ENCODE data around the gene LCLAT1.

The LCLAT1 gene

GRCh38 chr2:30447149-30448045, at the start of gene LCLAT1:
Gene LCLAT1 (plus strand): TSS chr2:30447246. CDS start chr2:30525591, 78,345 bp downstream.
- DNase-seq: peak; percentile 76

- DNase-seq: no peak
These were observed 48.8 kb upstream of the LCLAT1 start for GRCh38 chr2:30398084-30398873.

- DNase-seq: peak; percentile 39
These were observed 46.7 kb upstream of the LCLAT1 start for GRCh38 chr2:30400151-30400954.

- DNase-seq: no peak
These were observed 44.4 kb upstream of the LCLAT1 start for GRCh38 chr2:30402441-30403182.

GRCh38 chr2:30403592-30404312, 43.3 kb upstream of the LCLAT1 start:
- DNase-seq: no peak

- DNase-seq: peak; percentile 70
These were observed 42.5 kb upstream of the LCLAT1 start for GRCh38 chr2:30404319-30405259.

GRCh38 chr2:30405260-30405605, 41.8 kb upstream of the LCLAT1 start:
- DNase-seq: no peak

- DNase-seq: no peak
These were observed 40.2 kb upstream of the LCLAT1 start for GRCh38 chr2:30406853-30407252.

- DNase-seq: peak; percentile 89
These were observed 38.1 kb upstream of the LCLAT1 start for GRCh38 chr2:30408961-30409387.

- peak; percentile 73 for DNase-seq
These were observed 36.8 kb upstream of the LCLAT1 start for GRCh38 chr2:30410217-30410616.

- DNase-seq: peak; percentile 50
These were observed 34.9 kb upstream of the LCLAT1 start for GRCh38 chr2:30412047-30412683.

- DNase-seq: no peak
These were observed 34.1 kb upstream of the LCLAT1 start for GRCh38 chr2:30412684-30413570.

- DNase-seq: peak; percentile 81
These were observed 32.1 kb upstream of the LCLAT1 start for GRCh38 chr2:30414961-30415360.

GRCh38 chr2:30417253-30417652, 29.8 kb upstream of the LCLAT1 start:
- peak; percentile 54 for DNase-seq

- DNase-seq: no peak
These were observed 25.9 kb upstream of the LCLAT1 start for GRCh38 chr2:30421026-30421603.

GRCh38 chr2:30421604-30422443, 25.2 kb upstream of the LCLAT1 start:
- peak; percentile 96 for DNase-seq

GRCh38 chr2:30422444-30423040, 24.5 kb upstream of the LCLAT1 start:
- DNase-seq: no peak
